ENCODE results near the gene IPCEF1.
"Not testable (repeated sequence)": the region's sequence is repeated elsewhere in the genome, so short reads cannot be mapped to it uniquely, and the experiment has no call there.

Gene IPCEF1

DNA sequence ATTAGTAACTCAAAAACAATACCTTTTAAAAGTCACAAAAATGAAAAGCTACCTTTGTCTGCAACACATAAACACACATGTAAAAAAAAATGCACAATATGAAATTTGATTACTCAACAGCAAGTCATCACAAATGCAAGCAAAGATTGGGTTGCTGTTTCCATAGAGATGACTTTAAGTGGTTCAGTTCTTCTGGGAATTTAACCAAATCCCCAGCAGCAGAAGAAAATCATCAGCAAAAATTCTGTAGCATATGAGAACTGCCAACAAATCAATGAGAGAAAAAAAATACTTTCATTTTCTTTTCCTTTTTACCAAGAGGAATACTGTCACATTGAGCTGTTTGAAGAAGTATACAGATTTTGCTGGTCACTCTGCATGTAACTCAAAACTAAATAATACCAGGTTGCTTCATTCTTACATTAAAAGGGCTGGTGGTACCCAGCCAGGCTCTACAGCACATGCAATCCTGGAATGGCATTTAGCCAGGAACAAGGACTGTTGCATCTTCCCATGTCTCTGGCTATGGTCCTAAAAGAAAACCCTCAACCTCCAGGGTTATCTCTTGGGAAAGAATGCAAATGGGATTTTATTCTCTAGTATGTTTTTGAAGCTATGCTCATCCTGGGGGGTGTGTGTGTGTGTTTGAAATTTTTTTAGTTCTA is 159.3 kb downstream of the IPCEF1 start (continued):
- no peak for TF ChIP-seq CREB5 (CRISPR knock-in tag; IDR thresholded peaks at IDR 0.05; ENCODE audit: low read depth)

GRCh38 chr6:154196333-154196885 is 160.2 kb downstream of the IPCEF1 start:
- TF ChIP-seq PPARA (CRISPR knock-in tag; IDR thresholded peaks at IDR 0.05; ENCODE audit: borderline replicate concordance) (no peak), ARNTL (CRISPR knock-in tag; IDR thresholded peaks at IDR 0.05; ENCODE audit: borderline replicate concordance, low read depth) (no peak), TCF4 (CRISPR knock-in tag; IDR thresholded peaks at IDR 0.05; ENCODE audit: borderline replicate concordance) (no peak), ZC3H10 (CRISPR knock-in tag; IDR thresholded peaks at IDR 0.05) (no peak)
- TF ChIP-seq, protein P1, sequence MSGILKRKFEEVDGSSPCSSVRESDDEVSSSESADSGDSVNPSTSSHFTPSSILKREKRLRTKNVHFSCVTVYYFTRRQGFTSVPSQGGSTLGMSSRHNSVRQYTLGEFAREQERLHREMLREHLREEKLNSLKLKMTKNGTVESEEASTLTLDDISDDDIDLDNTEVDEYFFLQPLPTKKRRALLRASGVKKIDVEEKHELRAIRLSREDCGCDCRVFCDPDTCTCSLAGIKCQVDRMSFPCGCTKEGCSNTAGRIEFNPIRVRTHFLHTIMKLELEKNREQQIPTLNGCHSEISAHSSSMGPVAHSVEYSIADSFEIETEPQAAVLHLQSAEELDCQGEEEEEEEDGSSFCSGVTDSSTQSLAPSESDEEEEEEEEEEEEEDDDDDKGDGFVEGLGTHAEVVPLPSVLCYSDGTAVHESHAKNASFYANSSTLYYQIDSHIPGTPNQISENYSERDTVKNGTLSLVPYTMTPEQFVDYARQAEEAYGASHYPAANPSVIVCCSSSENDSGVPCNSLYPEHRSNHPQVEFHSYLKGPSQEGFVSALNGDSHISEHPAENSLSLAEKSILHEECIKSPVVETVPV (CRISPR knock-in tag; IDR thresholded peaks at IDR 0.05): no peak
- no peak for ATAC-seq

DNA sequence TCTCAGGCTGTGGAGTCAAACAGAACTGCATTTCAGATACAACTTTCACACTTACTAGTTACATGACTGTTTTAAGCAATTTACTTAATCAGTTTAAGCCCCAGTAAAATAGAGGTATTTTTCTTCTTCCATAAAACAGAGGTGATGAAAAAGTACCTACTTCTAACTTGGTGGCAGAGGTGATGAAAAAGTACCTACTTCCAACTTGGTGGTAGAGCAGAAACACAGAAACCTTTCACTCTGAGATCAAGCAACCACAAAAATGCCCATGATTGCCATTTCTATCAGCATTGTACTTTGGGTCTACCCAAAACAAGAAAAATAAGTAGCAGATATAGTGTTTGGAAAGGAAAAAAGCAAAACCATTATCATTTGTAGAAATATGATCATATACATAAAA is 168.9 kb downstream of the IPCEF1 start:
- no peak for TF ChIP-seq CSDC2 (CRISPR knock-in tag; IDR thresholded peaks at IDR 0.05)

DNA sequence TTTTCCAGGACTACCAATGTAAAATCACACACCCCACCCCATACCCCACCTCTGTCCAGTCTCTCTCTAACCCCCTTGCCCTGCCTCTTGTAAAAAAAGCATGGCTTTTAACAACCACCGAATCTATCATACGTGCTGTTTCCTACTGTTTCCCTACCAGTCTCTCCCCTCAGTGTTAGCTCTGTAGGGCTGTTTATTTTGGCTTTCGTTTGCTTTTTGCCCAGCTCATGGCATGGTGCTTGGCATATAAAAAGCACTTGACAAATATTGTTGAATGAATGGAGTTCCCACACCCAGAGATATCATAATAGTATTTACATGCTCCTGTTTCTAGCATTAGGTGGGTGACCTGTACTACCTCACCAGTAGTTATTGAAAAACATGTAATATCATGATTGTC is 169.4 kb downstream of the IPCEF1 start:
- no peak for ATAC-seq
- TF ChIP-seq RARB (CRISPR knock-in tag; IDR thresholded peaks at IDR 0.05) (no peak), ARNTL (CRISPR knock-in tag; IDR thresholded peaks at IDR 0.05; ENCODE audit: borderline replicate concordance, low read depth) (no peak), ZNF8 (CRISPR knock-in tag; IDR thresholded peaks at IDR 0.05) (no peak), ISL1 (CRISPR knock-in tag; IDR thresholded peaks at IDR 0.05) (no peak), ZNF70 (CRISPR knock-in tag; IDR thresholded peaks at IDR 0.05) (no peak), ZFP30 (CRISPR knock-in tag; IDR thresholded peaks at IDR 0.05) (no peak), CSDC2 (CRISPR knock-in tag; IDR thresholded peaks at IDR 0.05) (no peak), TCF4 (CRISPR knock-in tag; IDR thresholded peaks at IDR 0.05; ENCODE audit: borderline replicate concordance) (no peak), OSR1 (CRISPR knock-in tag; IDR thresholded peaks at IDR 0.05) (no peak), GLIS3 (CRISPR knock-in tag; IDR thresholded peaks at IDR 0.05) (no peak), BACH2 (CRISPR knock-in tag; IDR thresholded peaks at IDR 0.05; ENCODE audit: borderline replicate concordance) (no peak), CREB5 (CRISPR knock-in tag; IDR thresholded peaks at IDR 0.05; ENCODE audit: low read depth) (no peak), TOX (CRISPR knock-in tag; IDR thresholded peaks at IDR 0.05; ENCODE audit: borderline replicate concordance) (no peak)

More for the DNA sequence above, 168.9 kb downstream of the IPCEF1 start:
- no peak for ATAC-seq

- no peak for ATAC-seq
- TF ChIP-seq ZFP30 (CRISPR knock-in tag; IDR thresholded peaks at IDR 0.05): no peak
- TF ChIP-seq BACH2 (CRISPR knock-in tag; IDR thresholded peaks at IDR 0.05; ENCODE audit: borderline replicate concordance): no peak
Observed at GRCh38 chr6:154179434-154179833, 177.2 kb downstream of the IPCEF1 start.

GRCh38 chr6:154172393-154172792 is 184.2 kb downstream of the IPCEF1 start:
- not testable (repeated sequence) for ATAC-seq

DNA sequence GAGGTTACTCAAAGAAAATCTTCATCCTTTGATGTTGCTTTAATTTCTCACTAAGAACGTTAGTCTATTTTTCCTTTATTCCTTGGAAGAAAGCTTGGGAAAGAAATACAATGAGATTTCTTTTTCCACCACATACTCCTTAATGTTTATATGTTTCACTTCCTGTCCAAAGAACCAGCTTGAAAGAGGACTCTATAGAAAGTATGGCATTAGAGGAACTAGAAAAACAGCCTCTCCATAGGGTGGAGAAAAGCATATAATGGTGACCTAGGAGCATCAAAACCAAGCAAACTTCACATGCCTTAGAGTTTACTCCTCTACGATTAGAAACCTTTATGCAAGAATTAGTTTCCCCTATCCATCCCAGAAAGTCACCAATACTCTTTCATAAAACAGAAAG is 186.5 kb downstream of the IPCEF1 start:
- ATAC-seq: no peak
- TF ChIP-seq ARNTL (CRISPR knock-in tag; IDR thresholded peaks at IDR 0.05; ENCODE audit: borderline replicate concordance, low read depth) (no peak), GLIS3 (CRISPR knock-in tag; IDR thresholded peaks at IDR 0.05) (no peak), ZFP30 (CRISPR knock-in tag; IDR thresholded peaks at IDR 0.05) (no peak), ISL1 (CRISPR knock-in tag; IDR thresholded peaks at IDR 0.05) (no peak)
